PC-3 (cell line): ENCODE measurements around the gene PTCD1.

Experiments
- EZH2 ChIP-seq: fragments of 300-600 bp; sonication (generic); IDR thresholded peaks from one replicate; pipeline ENCODE4 v1.6.1; 2017; ENCODE audit warnings: antibody characterized with exemption, mild to moderate bottlenecking, low read length; ENCODE audit not compliant: unreplicated experiment
- TF ChIP-seq, protein P1 (sequence below): fragments of 300-600 bp; sonication (generic); conservative IDR thresholded peaks from 2 replicates; pipeline ENCODE4 v1.5.1; 2017; ENCODE audit warnings: antibody characterized with exemption, low read depth, mild to moderate bottlenecking, low read length

DNA sequence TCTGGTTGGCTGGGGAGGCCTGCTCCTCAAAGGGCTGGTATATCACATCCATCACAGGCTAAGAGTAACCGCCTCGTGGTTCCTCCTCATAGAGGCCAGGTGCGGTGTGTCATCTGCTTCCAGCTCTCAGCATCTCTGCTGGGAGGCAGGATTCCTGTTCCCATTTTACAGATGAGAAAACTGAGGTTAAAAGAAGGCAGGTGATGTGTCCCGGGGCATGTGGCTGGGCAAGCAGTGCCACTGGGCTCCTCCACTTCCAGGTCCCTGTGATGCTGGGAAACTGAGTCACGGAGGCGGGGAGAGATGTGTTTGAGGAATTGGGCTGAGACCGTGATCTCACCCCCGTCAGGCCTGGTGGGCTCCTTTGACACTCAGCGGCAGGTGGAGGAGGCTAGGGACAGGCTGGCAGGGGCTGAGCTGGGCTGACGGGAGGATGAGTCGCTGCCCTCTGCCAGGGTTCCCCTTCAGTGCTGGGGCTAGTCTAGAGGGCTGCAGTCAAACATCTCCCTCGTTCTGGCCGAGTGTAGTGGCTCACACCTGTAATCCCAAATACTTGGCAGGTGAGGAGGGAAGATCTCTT is 54.7 kb downstream of the PTCD1 start:
- TF ChIP-seq, protein P1, sequence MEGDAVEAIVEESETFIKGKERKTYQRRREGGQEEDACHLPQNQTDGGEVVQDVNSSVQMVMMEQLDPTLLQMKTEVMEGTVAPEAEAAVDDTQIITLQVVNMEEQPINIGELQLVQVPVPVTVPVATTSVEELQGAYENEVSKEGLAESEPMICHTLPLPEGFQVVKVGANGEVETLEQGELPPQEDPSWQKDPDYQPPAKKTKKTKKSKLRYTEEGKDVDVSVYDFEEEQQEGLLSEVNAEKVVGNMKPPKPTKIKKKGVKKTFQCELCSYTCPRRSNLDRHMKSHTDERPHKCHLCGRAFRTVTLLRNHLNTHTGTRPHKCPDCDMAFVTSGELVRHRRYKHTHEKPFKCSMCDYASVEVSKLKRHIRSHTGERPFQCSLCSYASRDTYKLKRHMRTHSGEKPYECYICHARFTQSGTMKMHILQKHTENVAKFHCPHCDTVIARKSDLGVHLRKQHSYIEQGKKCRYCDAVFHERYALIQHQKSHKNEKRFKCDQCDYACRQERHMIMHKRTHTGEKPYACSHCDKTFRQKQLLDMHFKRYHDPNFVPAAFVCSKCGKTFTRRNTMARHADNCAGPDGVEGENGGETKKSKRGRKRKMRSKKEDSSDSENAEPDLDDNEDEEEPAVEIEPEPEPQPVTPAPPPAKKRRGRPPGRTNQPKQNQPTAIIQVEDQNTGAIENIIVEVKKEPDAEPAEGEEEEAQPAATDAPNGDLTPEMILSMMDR = no peak
- TF ChIP-seq EZH2 = no peak
